Measurements from ENCODE around the gene HARBI1. TPM values are rescaled to one million over a fixed set of nuclear protein-coding genes. Genes with fewer than 3 reads are reported as not detected.

The HARBI1 gene
- total RNA-seq, 1 donor: 5.6 TPM

DNA sequence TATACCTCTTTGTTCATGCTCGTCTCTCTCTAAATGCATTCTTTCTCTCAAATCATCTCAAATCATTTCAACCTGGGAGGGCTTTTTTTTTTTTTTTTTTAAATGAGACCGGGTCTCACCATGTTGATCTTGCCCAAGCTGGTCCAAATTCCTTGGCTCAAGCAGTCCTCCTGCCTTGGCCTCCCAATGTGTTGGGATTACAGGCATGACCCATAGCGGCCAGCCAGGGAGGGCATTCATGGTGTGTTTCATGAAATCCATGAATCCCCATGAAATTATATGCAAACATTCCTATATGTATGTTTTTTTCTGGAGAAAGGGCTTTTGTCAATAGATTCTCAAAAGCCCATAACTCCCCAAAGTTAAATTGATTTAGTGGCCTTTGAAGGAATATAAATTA lies 26.5 kb upstream of the HARBI1 start:
- DNase-seq (ENCODE audit: low read depth): no peak
- H3K4me3 ChIP-seq (ENCODE audit: low read depth, low read length): no peak overlapping the region
- TF ChIP-seq, protein P1, sequence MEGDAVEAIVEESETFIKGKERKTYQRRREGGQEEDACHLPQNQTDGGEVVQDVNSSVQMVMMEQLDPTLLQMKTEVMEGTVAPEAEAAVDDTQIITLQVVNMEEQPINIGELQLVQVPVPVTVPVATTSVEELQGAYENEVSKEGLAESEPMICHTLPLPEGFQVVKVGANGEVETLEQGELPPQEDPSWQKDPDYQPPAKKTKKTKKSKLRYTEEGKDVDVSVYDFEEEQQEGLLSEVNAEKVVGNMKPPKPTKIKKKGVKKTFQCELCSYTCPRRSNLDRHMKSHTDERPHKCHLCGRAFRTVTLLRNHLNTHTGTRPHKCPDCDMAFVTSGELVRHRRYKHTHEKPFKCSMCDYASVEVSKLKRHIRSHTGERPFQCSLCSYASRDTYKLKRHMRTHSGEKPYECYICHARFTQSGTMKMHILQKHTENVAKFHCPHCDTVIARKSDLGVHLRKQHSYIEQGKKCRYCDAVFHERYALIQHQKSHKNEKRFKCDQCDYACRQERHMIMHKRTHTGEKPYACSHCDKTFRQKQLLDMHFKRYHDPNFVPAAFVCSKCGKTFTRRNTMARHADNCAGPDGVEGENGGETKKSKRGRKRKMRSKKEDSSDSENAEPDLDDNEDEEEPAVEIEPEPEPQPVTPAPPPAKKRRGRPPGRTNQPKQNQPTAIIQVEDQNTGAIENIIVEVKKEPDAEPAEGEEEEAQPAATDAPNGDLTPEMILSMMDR (IDR thresholded peaks at IDR 0.05; ENCODE audit: insufficient read depth, low read depth, low read length): no peak

DNA sequence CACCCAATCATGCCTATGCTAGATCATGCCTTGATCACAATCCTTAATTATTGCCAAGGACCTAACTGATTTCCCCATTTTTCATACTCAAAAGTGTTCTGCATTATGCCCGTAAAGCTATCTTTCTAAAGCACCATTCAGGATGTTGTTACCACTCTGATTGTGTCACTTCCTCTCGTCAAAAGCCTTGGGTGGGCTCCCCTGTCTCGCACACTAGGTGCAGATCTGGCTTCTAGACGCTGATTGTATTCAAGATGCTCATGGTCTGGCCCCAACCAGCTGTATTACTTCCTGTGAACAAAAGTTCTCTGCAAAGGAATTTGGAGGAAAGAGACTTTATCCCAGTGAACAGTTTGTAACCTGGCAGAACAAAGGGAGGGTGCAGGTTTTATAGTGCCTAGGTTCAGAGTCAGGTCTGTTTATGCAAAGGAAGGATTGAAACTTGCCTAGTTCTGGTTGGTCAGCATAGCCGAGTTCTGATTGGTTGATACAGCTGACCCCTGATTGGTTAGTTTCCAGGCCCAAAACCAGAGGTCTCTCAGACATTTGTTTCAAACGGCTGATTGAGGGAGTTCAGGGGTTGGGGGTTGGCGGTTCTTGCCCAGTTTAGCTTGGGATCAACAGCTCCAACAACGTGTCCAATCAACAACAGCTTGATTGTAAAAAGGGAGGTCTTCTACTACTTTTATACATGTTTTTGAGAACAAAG lies 25.8 kb upstream of the HARBI1 start:
- no peak overlapping the region for H3K4me3 ChIP-seq (ENCODE audit: low read depth, low read length)
- no peak for DNase-seq (ENCODE audit: low read depth)
- TF ChIP-seq, protein P1 (IDR thresholded peaks at IDR 0.05; ENCODE audit: insufficient read depth, low read depth, low read length): no peak

DNA sequence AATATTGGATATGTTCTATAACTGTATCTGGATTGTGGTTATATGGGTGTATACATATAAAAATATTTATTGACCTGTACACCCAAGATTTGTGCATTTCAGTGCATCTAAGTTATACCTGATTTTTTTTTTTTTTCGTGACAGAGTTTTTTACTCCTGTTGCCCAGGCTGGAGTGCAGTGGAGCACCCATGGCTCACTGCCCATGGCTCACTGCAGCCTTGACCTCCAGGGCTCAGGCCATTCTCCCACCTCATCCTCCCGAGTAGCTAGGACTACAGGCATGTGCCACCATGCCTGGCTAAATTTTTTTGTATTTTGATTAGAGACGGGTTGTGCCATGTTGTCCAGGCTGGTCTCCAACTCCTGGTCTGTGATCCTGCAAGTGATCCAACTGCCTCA lies 24.6 kb upstream of the HARBI1 start:
- TF ChIP-seq, protein P1 (IDR thresholded peaks at IDR 0.05; ENCODE audit: insufficient read depth, low read depth, low read length): no peak
- DNase-seq (ENCODE audit: low read depth): no peak
- no peak overlapping the region for H3K4me3 ChIP-seq (ENCODE audit: low read depth, low read length)

DNA sequence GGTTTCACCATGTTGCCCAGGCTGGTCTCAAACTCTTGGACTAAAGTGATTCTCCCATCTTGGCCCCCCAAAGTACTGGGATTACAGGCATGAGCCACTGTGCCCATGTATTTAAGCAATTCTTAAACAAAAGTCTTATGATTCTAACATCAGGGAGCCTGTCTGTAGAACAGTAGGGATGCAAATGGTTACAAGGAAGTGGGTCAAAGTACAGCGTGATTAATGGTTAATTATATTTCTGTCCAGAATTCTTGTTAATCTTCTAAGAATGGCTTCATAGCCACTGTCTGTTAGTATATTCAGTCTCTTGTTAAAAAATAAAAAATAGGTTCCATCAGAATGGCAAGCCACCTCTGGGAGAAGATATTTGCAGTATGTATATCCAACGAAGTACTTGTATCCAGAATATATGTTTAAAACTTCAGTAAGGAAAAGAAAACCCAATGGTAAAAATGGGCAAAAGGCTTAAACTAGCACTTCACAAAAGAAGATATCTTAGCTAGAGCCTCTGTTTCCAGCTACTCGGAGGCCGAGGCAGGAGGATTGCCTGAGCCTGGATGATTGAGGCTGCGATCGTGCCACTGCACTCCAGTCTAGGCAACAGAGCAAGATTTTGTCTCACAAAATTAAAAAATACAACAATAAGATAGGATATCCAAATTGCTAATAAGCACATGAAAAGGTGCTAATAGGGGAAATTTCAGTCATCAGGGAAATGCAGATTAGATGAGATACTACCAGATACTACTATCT lies 23.2 kb upstream of the HARBI1 start:
- H3K4me3 ChIP-seq (ENCODE audit: low read depth, low read length): no peak overlapping the region
- DNase-seq (ENCODE audit: low read depth): no peak
- TF ChIP-seq, protein P1 (IDR thresholded peaks at IDR 0.05; ENCODE audit: insufficient read depth, low read depth, low read length): no peak

DNA sequence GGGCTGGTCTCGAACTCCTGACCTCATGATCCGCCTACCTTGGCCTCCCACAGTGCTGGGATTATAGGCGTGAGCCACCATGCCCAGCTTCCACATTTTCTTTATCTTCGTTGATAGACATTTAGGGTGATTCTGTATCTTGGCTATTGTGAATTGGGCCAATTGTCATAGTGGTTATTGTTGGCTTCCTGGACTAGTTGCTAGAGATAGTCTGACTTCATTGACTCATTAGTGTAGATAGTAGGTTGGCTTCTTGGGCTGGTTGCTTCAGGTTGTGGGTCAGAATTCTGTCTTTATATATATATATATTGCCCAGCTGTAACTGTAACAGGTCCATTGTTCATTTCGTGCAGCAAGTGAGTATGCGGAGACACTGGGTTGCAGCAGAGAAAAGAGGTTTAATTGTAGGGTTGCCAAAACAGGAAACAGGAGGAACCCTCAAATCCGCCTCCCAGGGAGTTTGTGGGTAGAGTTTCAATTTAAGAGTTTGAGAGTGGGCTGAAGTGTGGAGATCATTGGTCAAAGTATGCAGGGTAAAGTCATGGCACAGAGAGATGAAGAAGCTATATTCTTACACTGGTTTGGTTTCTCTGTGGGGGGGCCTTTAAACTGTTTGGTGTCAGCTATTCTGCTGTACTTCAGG lies 22.3 kb upstream of the HARBI1 start:
- no peak overlapping the region for H3K4me3 ChIP-seq (ENCODE audit: low read depth, low read length)

DNA sequence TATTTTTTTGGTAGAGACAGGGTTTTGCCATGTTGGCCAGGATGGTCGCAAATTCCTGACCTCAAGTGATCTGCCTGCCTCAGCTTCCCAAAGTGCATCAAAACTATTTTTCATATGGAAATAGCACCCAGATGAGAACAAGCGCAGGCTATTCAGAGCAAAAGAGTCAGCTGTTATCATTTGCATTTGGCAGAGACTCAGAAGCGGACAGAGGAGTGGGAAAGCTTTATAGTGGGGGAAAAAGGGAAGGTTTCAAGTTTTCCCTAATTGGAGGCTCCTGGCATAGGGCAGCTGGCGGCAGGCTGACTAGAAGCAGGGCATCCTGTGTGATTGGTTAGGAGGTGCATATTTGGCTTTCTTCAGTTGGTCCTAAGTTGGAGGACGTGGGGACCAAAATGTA lies 20.5 kb upstream of the HARBI1 start:
- no peak overlapping the region for H3K4me3 ChIP-seq (ENCODE audit: low read depth, low read length)
- TF ChIP-seq, protein P1 (IDR thresholded peaks at IDR 0.05; ENCODE audit: insufficient read depth, low read depth, low read length): no peak
- no peak for DNase-seq (ENCODE audit: low read depth)

More for the DNA sequence above, 22.3 kb upstream of the HARBI1 start:
- DNase-seq (ENCODE audit: low read depth): no peak
- TF ChIP-seq, protein P1 (IDR thresholded peaks at IDR 0.05; ENCODE audit: insufficient read depth, low read depth, low read length): no peak
